Heart right ventricle (tissue), 16 donors: ENCODE data around the gene HSPA4. TPM values are rescaled to one million over a fixed set of nuclear protein-coding genes. Genes with fewer than 3 reads are reported as not detected.

ENCODE experiments used
- ATAC-seq, 8 donors: fragments of 200-7000 bp; cut with Tn5 transposase; one replicate each; pipeline ENCODE4 v1.9.1; 2020; ENCODE audit warnings: mild to moderate bottlenecking in 8 of 8, moderate library complexity in 8 of 8, moderate number of reproducible peaks in 1 of 8
- DNase-seq, 2 donors: peaks; one replicate each; pipeline ENCODE4 v3.0.0-alpha.2; 2020
- H3K27ac ChIP-seq, 10 donors: fragments of 200-600 bp; sonication (generic) in 2 of 10; one replicate each; pipeline versions ENCODE4 v1.5.0 to v1.8.0; 2020 to 2022; ENCODE audit warnings: mild to moderate bottlenecking in 3 of 10
- H3K27me3 ChIP-seq, 7 donors: fragments of 200-600 bp; one replicate each; pipeline ENCODE4 v1.8.0; 2021 to 2022; ENCODE audit warnings: mild to moderate bottlenecking in 2 of 7
- H3K36me3 ChIP-seq, 9 donors: fragments of 200-600 bp; sonication (generic) in 1 of 9; one replicate each; pipeline versions ENCODE4 v1.5.0 to v1.8.0; 2020 to 2022; ENCODE audit warnings: mild to moderate bottlenecking in 2 of 9
- H3K4me1 ChIP-seq, 9 donors: fragments of 200-600 bp; sonication (generic) in 1 of 9; one replicate each; pipeline versions ENCODE4 v1.5.0 to v1.8.0; 2020 to 2022; ENCODE audit warnings: mild to moderate bottlenecking in 4 of 9
- H3K4me3 ChIP-seq, 10 donors: fragments of 200-600 bp; sonication (generic) in 2 of 10; one replicate each; pipeline versions ENCODE4 v1.5.0 to v1.8.0; 2020 to 2022; ENCODE audit warnings: mild to moderate bottlenecking in 7 of 10, moderate library complexity in 2 of 10
- H3K9me3 ChIP-seq, 11 donors: fragments of 200-600 bp in 10 of 11; sonication (generic) in 2 of 11; one replicate each; pipeline versions ENCODE4 v1.5.0 to v1.8.0; 2013 to 2022; ENCODE audit warnings: mild to moderate bottlenecking in 2 of 11, control low read depth in 1 of 11, moderate library complexity in 1 of 11
- CTCF ChIP-seq, 9 donors: fragments of 200-600 bp; sonication (generic) in 2 of 9; IDR thresholded peaks; one replicate each; pipeline versions ENCODE4 v1.5.0 to v1.8.0; 2021 to 2022; ENCODE audit warnings: antibody characterized with exemption in 9 of 9, mild to moderate bottlenecking in 5 of 9, moderate library complexity in 1 of 9
- WGBS, 2 donors: extraction: QIAGEN DNeasy Blood & Tissue Kit; methylation state at CpG; one replicate each; pipeline ENCODE4 v1.1.7; 2013; ENCODE audit warnings: inconsistent platforms in 1 of 2; 5-methylcytosine and 5-hydroxymethylcytosine counted together
- intact Hi-C, 10 donors: fragments of 100-400 bp; cut with DNase I; formaldehyde crosslinking; loops; one replicate each; pipeline versions ENCODE4 v1.11.1 to v1.14.2; 2022
- polyA plus RNA-seq, 2 donors: library from polyadenylated mRNA; stranded (reverse); fragments of 200-250 nt; gene quantifications; one replicate each; pipeline ENCODE4 v1.2.3, GENCODE V29; 2013
- total RNA-seq, 10 donors: library from RNA; stranded (reverse); fragmentation: NEBNext Ultra II Directional in 3 of 10; extraction: Animal tissue kit (Norgen Biotek cat#: 25700) in 3 of 10; gene quantifications; one replicate each; pipeline versions ENCODE4 v1.2.1 to v1.2.4, GENCODE V29; 2021 to 2023
- donor health status: Arrhythmogenic right ventricular cardiomyopathy.
- donor health status: ischemic (EF 13 %, LVEDD 7.1; RV severe dilation, severe dysfunction).
- donor health status: healthy with polysubstance abuse.
- donor health status: DM: no; HTN: yes; CAD: no.
- donor health status: DM: no; HTN: no; CAD: no.
- donor health status: ischemic (EF 25% LVEDD 6.9; RV normal size, moderate dysfunction).
- donor health status: ischemic (EF 25% LVEDD 5.7; RV mildly dilated, moderate dysfunction).
- donor health status: healthy.
- donor health status: DM: yes; HTN: yes; CAD: no.
- donor health status: Ischemic cardiomyopathy.
- donor health status: ischemic (EF 35%, LVEDD 5.7; RV mildly dilated, moderate dysfunction).
- donor health status: nonischemic (EF 11% LVEDD 7.7; RV severe dilation, severe dysfunction).
- donor health status: DM: yes; HTN: yes; CAD: no.
- donor health status: PGD.
- donor health status: ischemic (EF 29% LVEDD 5.4; RV normal size, mild dysfunction).
- donor health status: nonischemic (EF 23%, LVEDD 6.1; RV moderate dilation, normal function).

The HSPA4 gene
- total and polyA plus RNA-seq, 12 donors = 44.9 to 179 (median 111) TPM

GRCh38 chr5:133047404-133047803, 4.4 kb upstream of the HSPA4 start:
- no peak for TF ChIP-seq CTCF (IDR thresholded peaks at IDR 0.05)
- ATAC-seq (no peak), DNase-seq (no peak)
- intact Hi-C loops = loop anchor here in 1 of 10 donors (10.0 kb wide), 1 partner anchor 213 kb away; the partner anchor contains the start of gene SHROOM1
- Histone ChIP-seq H3K9me3 (no peaks in the 10 kb centered on the region), H3K4me3 (no peak overlapping the region), H3K27ac (no peak overlapping the region), H3K36me3 (no peaks in the 10 kb centered on the region), H3K4me1 (peaks cover 5 to 29% (median 21%) of the 10 kb centered on the region in 9 donors), H3K27me3 (no peaks in the 10 kb centered on the region)
- WGBS, 2 donors = 93 to 94% methylated on average over 19 of the region's 19 CpGs

- peak overlapping the region in 1 of 10 donors; percentile 6 for H3K4me3 ChIP-seq
These were observed 2.7 kb upstream of the HSPA4 start for GRCh38 chr5:133048993-133049725.

GRCh38 chr5:133049726-133050048, 2.1 kb upstream of the HSPA4 start:
- H3K4me3 ChIP-seq = no peak overlapping the region
- 39 to 40% methylated on average over 1 of the region's 1 CpG for WGBS, 2 donors
- DNase-seq (no peak), ATAC-seq (no peak)
- H3K27me3 ChIP-seq = no peaks in the 10 kb centered on the region
- H3K27ac ChIP-seq = peak overlapping the region in 9 of 10 donors; percentile 39 to 99 (median 99)
- peaks cover 6 to 48% (median 41%) of the 10 kb centered on the region in 9 donors for H3K4me1 ChIP-seq
- H3K9me3 ChIP-seq = no peaks in the 10 kb centered on the region
- no peaks in the 10 kb centered on the region for H3K36me3 ChIP-seq
- no peak for TF ChIP-seq CTCF (IDR thresholded peaks at IDR 0.05)
- intact Hi-C loops = loop anchor here in 5 of 10 donors (2.0 to 10.0 kb wide), 4 partner anchors 23 to 215 kb away; partner anchors contain the start of genes AFF4 (in 5 of the 5), SHROOM1 (in 1 of the 5) and ZCCHC10 (in 1 of the 5)

More at GRCh38 chr5:133048993-133049725, 2.7 kb upstream of the HSPA4 start:
- peaks cover 6 to 44% (median 38%) of the 10 kb centered on the region in 9 donors for H3K4me1 ChIP-seq
- no peak for DNase-seq
- no peaks in the 10 kb centered on the region for H3K9me3 ChIP-seq
- intact Hi-C loops = loop anchor here in 1 of 10 donors (10.0 kb wide), 1 partner anchor 214 kb away; the partner anchor contains the start of gene SHROOM1
- no peaks in the 10 kb centered on the region for H3K36me3 ChIP-seq
- ATAC-seq = peak in 2 of 8 donors; percentile 11 to 16
- no peak for TF ChIP-seq CTCF (IDR thresholded peaks at IDR 0.05)
- H3K27ac ChIP-seq = peak overlapping the region; percentile 18 to 99 (median 98)
- no peaks in the 10 kb centered on the region for H3K27me3 ChIP-seq
- WGBS, 2 donors = 16 to 23% methylated on average over 6 of the region's 6 CpGs

GRCh38 chr5:133050521-133050920, 1.3 kb upstream of the HSPA4 start:
- intact Hi-C loops = loop anchor here in 5 of 10 donors (2.0 to 10.0 kb wide), 3 partner anchors 24 to 88 kb away; partner anchors contain the start of genes AFF4 (in 5 of the 5) and ZCCHC10 (in 1 of the 5)
- no peaks in the 10 kb centered on the region for H3K27me3 ChIP-seq
- peaks cover 6 to 55% (median 43%) of the 10 kb centered on the region in 9 donors for H3K4me1 ChIP-seq
- WGBS, 2 donors = 37 to 49% methylated on average over 4 of the region's 4 CpGs
- H3K36me3 ChIP-seq = no peaks in the 10 kb centered on the region
- no peak for TF ChIP-seq CTCF (IDR thresholded peaks at IDR 0.05)
- peak overlapping the region; percentile 86 to 99 (median 98) for H3K27ac ChIP-seq
- DNase-seq (no peak), ATAC-seq (no peak)
- H3K4me3 ChIP-seq = peak overlapping the region in 8 of 10 donors; percentile 70 to 98 (median 94)
- no peaks in the 10 kb centered on the region for H3K9me3 ChIP-seq
